ENCODE measurements around the gene SLC22A4.
A peak's percentile ranks its signal among the peaks of the same experiment; 100 is the strongest.

The SLC22A4 gene

GRCh38 chr5:132370971-132371602 is 76.9 kb downstream of the SLC22A4 start:
- no peak for DNase-seq (ENCODE audit: low read depth in 1 of 2, low spot score in 1 of 2)

- DNase-seq (ENCODE audit: low read depth in 1 of 2, low spot score in 1 of 2), result no peak
Observed at GRCh38 chr5:132371603-132371994, 77.4 kb downstream of the SLC22A4 start.

DNA sequence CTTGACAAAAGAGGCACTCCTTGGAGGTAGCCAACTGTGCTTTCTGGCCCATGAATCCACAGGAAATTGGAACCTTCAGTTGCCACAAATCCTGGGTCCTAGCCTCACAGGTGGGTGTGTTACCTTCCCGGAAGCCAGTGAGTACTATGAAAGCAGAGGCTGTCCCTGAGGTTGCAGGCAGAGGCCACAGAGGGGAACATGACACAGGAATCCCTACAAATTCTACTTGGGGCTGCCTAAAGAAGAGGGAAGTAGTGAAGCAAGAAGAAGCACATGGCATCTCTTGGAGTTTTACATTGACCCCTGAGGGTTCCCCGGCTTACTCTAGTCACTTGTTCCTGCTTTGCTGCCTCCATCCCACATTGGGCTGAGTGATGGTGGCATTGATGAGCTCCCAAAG is 77.9 kb downstream of the SLC22A4 start:
- DNase-seq (ENCODE audit: low read depth in 1 of 2, low spot score in 1 of 2), result no peak

- DNase-seq (ENCODE audit: low read depth in 1 of 2, low spot score in 1 of 2), result no peak
Observed at GRCh38 chr5:132372542-132372941, 78.3 kb downstream of the SLC22A4 start.

- no peak for DNase-seq (ENCODE audit: low read depth in 1 of 2, low spot score in 1 of 2)
Observed at GRCh38 chr5:132375957-132376356, 81.8 kb downstream of the SLC22A4 start.

GRCh38 chr5:132376694-132377641 is 82.8 kb downstream of the SLC22A4 start:
- no peak for DNase-seq (ENCODE audit: low read depth in 1 of 2, low spot score in 1 of 2)

GRCh38 chr5:132377738-132378137 is 83.5 kb downstream of the SLC22A4 start:
- no peak for DNase-seq (ENCODE audit: low read depth in 1 of 2, low spot score in 1 of 2)

DNA sequence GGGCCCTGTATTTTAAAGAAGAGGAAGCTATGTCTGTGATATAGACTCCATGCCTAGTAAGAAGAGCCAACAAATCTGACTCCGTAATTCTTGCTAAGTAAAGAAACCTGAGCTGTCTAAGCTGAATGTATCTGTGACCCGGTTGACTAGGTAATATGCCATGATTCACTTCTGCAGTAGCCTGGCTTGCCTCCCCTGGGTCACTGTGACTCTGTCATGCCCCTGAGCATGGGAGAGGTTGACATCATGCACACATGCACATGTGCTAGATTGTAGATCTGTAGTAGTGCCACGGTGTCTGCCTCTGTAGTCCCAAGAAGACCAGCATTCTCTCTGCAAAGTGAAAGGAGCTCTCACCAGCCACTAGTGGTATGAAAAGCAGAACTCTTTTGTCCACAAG is 84.4 kb downstream of the SLC22A4 start:
- no peak for DNase-seq (ENCODE audit: low read depth in 1 of 2, low spot score in 1 of 2)

- no peak for DNase-seq (ENCODE audit: low read depth in 1 of 2, low spot score in 1 of 2)
Observed at GRCh38 chr5:132380047-132380446, 85.9 kb downstream of the SLC22A4 start.

GRCh38 chr5:132380741-132381140 is 86.5 kb downstream of the SLC22A4 start:
- DNase-seq (ENCODE audit: low read depth in 1 of 2, low spot score in 1 of 2), result no peak

- no peak for DNase-seq (ENCODE audit: low read depth in 1 of 2, low spot score in 1 of 2)
Observed at GRCh38 chr5:132381614-132382013, 87.4 kb downstream of the SLC22A4 start.

- DNase-seq (ENCODE audit: low read depth in 1 of 2, low spot score in 1 of 2), result no peak
Observed at GRCh38 chr5:132383261-132383660, 89.1 kb downstream of the SLC22A4 start.

- no peak for DNase-seq (ENCODE audit: low read depth in 1 of 2, low spot score in 1 of 2)
Observed at GRCh38 chr5:132383984-132384383, 89.8 kb downstream of the SLC22A4 start.

DNA sequence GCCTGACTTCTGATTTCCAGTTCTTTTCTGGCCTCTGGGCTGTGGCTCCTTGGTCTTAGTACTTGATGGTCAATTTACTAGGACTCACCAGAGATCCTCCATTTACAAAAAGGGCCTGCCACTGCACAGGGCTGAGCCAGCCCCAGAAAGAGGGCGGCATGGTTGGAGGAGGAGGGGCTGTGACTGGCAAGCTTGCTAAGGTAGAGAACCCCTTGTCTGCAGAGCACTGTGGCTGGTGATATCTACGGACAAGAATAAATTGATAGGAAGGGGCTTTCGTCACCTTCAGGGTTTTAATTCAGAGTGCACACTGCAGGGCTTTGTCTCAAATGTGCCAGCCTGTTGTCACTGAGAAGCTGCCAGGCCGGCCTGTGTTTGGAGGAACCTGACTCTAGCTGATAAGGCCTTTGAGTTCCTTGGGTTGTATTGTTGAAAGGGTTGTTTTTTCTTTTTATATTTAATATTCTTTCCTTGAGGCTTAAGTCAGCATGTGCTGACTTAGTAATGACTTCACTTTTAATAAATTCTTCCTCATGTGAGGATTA is 90.4 kb downstream of the SLC22A4 start:
- DNase-seq (ENCODE audit: low read depth in 1 of 2, low spot score in 1 of 2), result no peak

DNA sequence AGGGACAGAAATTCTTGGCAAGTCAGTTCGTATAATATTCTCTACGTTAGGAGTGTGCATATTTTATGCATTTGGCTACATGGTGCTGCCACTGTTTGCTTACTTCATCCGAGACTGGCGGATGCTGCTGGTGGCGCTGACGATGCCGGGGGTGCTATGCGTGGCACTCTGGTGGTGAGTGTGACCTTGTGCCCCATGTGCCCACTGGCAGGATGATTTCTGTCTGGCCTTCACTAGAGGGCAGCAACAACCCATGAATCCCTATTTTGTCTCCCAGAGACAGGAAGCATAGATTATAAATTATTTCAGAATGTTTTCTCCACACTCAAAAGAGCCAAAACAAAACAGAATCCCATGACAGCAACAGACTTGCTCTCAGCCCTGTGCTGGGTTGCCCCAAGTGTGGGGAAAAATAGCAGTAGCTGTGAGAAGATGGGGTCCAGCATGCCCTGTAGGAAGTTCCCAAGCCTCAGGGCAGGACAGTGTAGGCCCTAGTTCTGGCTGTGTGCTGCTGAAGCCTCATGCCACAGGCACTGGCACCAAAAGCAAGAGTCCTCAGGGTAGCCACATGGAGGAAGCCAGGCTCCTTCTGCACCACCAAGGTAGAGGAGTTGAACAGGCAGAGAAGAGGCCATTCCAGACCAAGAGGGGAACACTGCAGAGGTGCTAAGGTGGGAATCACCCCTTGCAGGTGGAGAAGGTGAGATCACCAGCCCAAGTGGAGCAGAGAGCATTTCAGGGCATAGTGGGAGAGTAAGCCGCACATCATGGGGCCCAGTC is 91.3 kb downstream of the SLC22A4 start:
- peak; percentile 24 to 61 for DNase-seq (ENCODE audit: low read depth in 1 of 2, low spot score in 1 of 2)

- DNase-seq (ENCODE audit: low read depth in 1 of 2, low spot score in 1 of 2), result peak; percentile 59 to 74
Observed at GRCh38 chr5:132386644-132387286, 92.6 kb downstream of the SLC22A4 start.

DNA sequence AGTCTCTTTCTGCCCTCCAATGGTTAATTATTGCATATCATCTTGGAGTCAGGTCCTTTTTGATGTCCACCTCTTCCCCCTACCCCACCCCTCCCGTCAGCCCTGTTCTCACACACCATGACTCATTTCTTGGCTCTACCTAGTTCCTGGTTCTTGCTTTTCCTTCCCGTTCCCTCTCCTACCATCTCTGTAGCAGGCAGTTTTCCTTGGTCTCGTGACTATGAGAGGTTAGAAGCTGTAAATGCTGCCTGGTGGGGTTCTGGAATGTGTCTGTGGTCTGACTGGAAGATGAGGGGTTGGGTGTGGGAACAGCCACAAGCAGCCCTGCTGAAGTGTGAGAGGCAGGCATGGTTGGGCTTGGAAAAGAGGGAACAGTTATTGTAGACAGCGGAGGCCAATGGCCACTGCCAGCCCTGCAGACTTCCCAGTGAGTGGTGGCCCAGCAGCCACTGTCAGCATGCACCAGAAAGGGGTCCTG is 93.5 kb downstream of the SLC22A4 start:
- no peak for DNase-seq (ENCODE audit: low read depth in 1 of 2, low spot score in 1 of 2)

GRCh38 chr5:132388244-132389050 is 94.3 kb downstream of the SLC22A4 start:
- DNase-seq (ENCODE audit: low read depth in 1 of 2, low spot score in 1 of 2), result no peak

DNA sequence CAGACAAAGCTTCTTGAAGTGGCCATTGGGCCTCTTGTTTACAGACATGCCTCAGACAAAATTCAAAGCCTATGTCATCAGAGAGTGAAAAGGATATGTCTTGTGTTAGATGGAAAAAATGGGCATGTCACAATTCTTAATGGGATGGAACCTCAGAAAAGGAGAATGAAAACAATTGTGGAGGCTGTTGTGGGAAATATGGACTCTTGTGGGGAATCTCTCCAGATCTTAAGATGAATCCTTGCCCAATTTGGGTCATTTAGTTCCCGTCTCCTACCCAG is 94.8 kb downstream of the SLC22A4 start:
- no peak for DNase-seq (ENCODE audit: low read depth in 1 of 2, low spot score in 1 of 2)

All from activated CD4-positive, alpha-beta T cell treated with anti-CD3 and anti-CD28 coated beads, Interleukin-2, amount 50 U/mL, for 24 hours (primary cell).